GM12874 (cell line): ENCODE data around the gene TMEM132D.

Source experiments
- CTCF ChIP-seq: IDR thresholded peaks from 2 replicates; pipeline ENCODE4 v1.5.1; 2011; ENCODE audit warnings: low read depth, mild to moderate bottlenecking, control low read depth, low read length, moderate library complexity; ENCODE audit not compliant: insufficient read depth

The TMEM132D gene

DNA sequence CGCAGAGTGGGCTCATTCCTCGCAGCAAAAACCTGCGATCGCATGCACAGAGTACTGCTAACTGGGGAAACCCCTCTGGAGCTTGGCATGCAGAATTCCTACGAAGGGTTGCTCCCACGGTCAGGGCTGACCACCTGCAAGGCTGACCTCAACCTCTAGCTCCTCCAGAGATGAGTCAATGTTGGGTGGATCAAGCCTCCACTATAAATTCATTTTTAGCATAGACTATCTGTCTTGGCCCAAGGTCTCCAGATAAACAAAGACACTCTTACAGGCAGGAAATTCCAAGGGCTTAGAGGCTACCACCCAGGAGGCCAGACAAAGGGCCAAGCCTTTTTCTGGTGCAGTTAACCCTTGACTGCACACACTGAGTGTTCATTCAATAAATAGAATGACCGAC, 296.5 kb downstream of the TMEM132D start:
- TF ChIP-seq CTCF = no peak

- no peak for TF ChIP-seq CTCF
Measured at GRCh38 chr12:129606239-129606638, 297.6 kb downstream of the TMEM132D start.

GRCh38 chr12:129605666-129606065, 298.2 kb downstream of the TMEM132D start:
- no peak for TF ChIP-seq CTCF

- TF ChIP-seq CTCF = no peak
Measured at GRCh38 chr12:129604506-129604905, 299.3 kb downstream of the TMEM132D start.

GRCh38 chr12:129599406-129599805, 304.4 kb downstream of the TMEM132D start:
- no peak for TF ChIP-seq CTCF

- TF ChIP-seq CTCF = no peak
Measured at GRCh38 chr12:129594098-129594497, 309.7 kb downstream of the TMEM132D start.

DNA sequence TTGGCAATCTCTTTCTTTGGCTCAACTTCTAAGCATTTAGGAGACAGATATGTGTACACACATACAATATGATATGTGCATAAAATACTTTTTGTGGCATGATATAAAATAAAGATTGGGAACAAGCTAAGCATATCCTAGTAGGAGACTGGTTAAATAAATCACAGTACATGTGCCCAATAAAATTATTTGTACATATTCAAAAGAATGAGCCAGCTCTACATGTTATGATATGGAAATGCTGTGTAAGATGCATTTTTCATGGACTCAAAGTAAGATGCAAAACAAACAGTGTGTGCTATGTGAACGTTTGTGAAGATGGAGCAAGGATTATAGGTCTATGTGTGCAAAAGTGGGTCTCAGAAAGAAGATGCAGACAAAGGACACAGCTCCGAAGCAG, 311.4 kb downstream of the TMEM132D start:
- TF ChIP-seq CTCF = no peak

- TF ChIP-seq CTCF = no peak
Measured at GRCh38 chr12:129589503-129589902, 314.3 kb downstream of the TMEM132D start.
